SK-N-SH (cell line): ENCODE results near the gene RADIL.

Experiments
- CTCF ChIP-seq: fragments of 200-600 bp; sonication (generic); IDR thresholded peaks from 2 replicates; pipeline ENCODE4 v1.6.1; 2017; ENCODE audit warnings: antibody characterized with exemption, mild to moderate bottlenecking, moderate library complexity
- IRF3 ChIP-seq: fragments of 150-350 bp; IDR thresholded peaks from 2 replicates; pipeline ENCODE4 v1.6.1; 2016; ENCODE audit warnings: mild to moderate bottlenecking, low read depth, low read length
- NFIC ChIP-seq: IDR thresholded peaks from 2 replicates; pipeline ENCODE4 v1.4.0; 2012; ENCODE audit warnings: borderline replicate concordance
- POLR2AphosphoS5 ChIP-seq: IDR thresholded peaks from 2 replicates; pipeline ENCODE4 v1.6.1; 2012; ENCODE audit warnings: low read depth, low read length
- RCOR1 ChIP-seq: fragments of 150-350 bp; IDR thresholded peaks from 2 replicates; pipeline ENCODE4 v1.6.1; 2017; ENCODE audit warnings: antibody characterized with exemption, low read length
- SIN3A ChIP-seq: IDR thresholded peaks from 2 replicates; pipeline ENCODE4 v1.6.1; 2012; ENCODE audit warnings: low read depth, mild to moderate bottlenecking, low read length, moderate library complexity, borderline replicate concordance

- TF ChIP-seq CTCF (no peak), POLR2AphosphoS5 (no peak), RCOR1 (no peak), SIN3A (no peak), NFIC (no peak), IRF3 (no peak)
These were observed 84.7 kb downstream of the RADIL start for GRCh38 chr7:4798706-4799235.
